SK-N-SH treated with all-trans-retinoic acid at 6 μM for 48 hours (cell line): ENCODE results near the gene FCHO1.

Experiments
- CREB5 ChIP-seq: fragments of 250-450 bp; sonication (Bioruptor Pico); IDR thresholded peaks from 2 replicates; pipeline ENCODE4 v1.5.1; 2020; ENCODE audit warnings: low read depth, mild to moderate bottlenecking, moderate library complexity
- TCF4 ChIP-seq: fragments of 250-450 bp; sonication (Bioruptor Pico); IDR thresholded peaks from 2 replicates; pipeline ENCODE4 v1.8.0; 2021; ENCODE audit warnings: mild to moderate bottlenecking, moderate library complexity, borderline replicate concordance
- ZFP3 ChIP-seq: fragments of 250-450 bp; sonication (Bioruptor Pico); IDR thresholded peaks from 2 replicates; pipeline ENCODE4 v1.5.0; 2020; ENCODE audit warnings: mild to moderate bottlenecking, moderate library complexity
- ZNF70 ChIP-seq: fragments of 450-650 bp; formaldehyde crosslinking; IDR thresholded peaks from 2 replicates; pipeline ENCODE4 v1.5.0; 2020; ENCODE audit warnings: mild to moderate bottlenecking, moderate library complexity

GRCh38 chr19:17752865-17753639 is 1.8 kb downstream of the FCHO1 start:
- TF ChIP-seq CREB5 (CRISPR knock-in tag) (no peak), ZNF70 (CRISPR knock-in tag) (no peak), TCF4 (CRISPR knock-in tag) (no peak), ZFP3 (CRISPR knock-in tag) (peak; percentile 97)
